Upper lobe of left lung (tissue), 4 donors: ENCODE measurements around the gene TMEM178A.

Experiments used
- EP300 ChIP-seq, 4 donors: sonication (generic); formaldehyde crosslinking; IDR thresholded peaks; one replicate each; pipeline ENCODE4 v1.5.1; 2017; ENCODE audit warnings: antibody characterized with exemption in 4 of 4, control low read depth in 2 of 4
- POLR2A ChIP-seq, 4 donors: fragments of 450-650 bp; IDR thresholded peaks; one replicate each; pipeline ENCODE4 v1.5.1; 2016 to 2017; ENCODE audit warnings: antibody characterized with exemption in 4 of 4, mild to moderate bottlenecking in 2 of 4
- POLR2AphosphoS5 ChIP-seq, 2 donors: sonication (generic); formaldehyde crosslinking; IDR thresholded peaks; one replicate each; pipeline ENCODE4 v1.5.1; 2017; ENCODE audit warnings: antibody characterized with exemption in 2 of 2
- TF ChIP-seq, protein P1 (sequence below), 6 experiments: fragments of 450-650 bp in 4 of 6; fragments of 200-600 bp in 2 of 6; sonication (generic) in 2 of 6; IDR thresholded peaks; one replicate each; pipeline ENCODE4 v1.5.1; 2016 to 2019; ENCODE audit warnings: antibody characterized with exemption in 6 of 6

DNA sequence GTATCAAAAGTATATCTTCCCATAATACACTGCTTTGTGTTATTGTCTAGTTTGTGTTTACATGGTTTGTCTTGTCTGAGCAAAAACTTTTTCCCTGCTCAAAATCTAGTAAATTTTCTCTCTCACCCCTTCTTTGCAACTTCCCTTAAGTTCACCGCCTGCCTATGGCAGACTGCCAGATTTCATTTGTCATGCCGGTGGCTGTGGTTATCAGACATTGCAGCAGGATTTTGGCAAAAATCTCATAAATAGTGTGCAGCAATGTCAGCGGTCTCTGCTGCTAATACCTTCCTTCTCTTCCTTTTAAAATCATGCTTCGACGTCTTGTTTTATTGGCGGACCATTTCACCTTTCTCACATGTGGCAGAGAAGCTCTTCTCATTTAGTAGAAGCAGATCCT is 45.6 kb upstream of the TMEM178A start:
- TF ChIP-seq, protein P1, sequence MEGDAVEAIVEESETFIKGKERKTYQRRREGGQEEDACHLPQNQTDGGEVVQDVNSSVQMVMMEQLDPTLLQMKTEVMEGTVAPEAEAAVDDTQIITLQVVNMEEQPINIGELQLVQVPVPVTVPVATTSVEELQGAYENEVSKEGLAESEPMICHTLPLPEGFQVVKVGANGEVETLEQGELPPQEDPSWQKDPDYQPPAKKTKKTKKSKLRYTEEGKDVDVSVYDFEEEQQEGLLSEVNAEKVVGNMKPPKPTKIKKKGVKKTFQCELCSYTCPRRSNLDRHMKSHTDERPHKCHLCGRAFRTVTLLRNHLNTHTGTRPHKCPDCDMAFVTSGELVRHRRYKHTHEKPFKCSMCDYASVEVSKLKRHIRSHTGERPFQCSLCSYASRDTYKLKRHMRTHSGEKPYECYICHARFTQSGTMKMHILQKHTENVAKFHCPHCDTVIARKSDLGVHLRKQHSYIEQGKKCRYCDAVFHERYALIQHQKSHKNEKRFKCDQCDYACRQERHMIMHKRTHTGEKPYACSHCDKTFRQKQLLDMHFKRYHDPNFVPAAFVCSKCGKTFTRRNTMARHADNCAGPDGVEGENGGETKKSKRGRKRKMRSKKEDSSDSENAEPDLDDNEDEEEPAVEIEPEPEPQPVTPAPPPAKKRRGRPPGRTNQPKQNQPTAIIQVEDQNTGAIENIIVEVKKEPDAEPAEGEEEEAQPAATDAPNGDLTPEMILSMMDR (IDR thresholded peaks at IDR 0.05) = no peak
- no peak for TF ChIP-seq POLR2A (IDR thresholded peaks at IDR 0.05)
- no peak for TF ChIP-seq POLR2AphosphoS5 (IDR thresholded peaks at IDR 0.05)
- no peak for TF ChIP-seq EP300 (IDR thresholded peaks at IDR 0.05)
